ENCODE measurements around the gene MTMR11. TPM values are rescaled to one million over a fixed set of nuclear protein-coding genes. Genes with fewer than 3 reads are reported as not detected.
"Not testable (repeated sequence)": the region's sequence is repeated elsewhere in the genome, so short reads cannot be mapped to it uniquely, and the experiment has no call there.

The MTMR11 gene
- total RNA-seq, 1 donor from 2014 or later = 14.6 TPM

GRCh38 chr1:149899460-149900284, 37.0 kb downstream of the MTMR11 start, which contains the start of gene BOLA1:
Gene BOLA1, plus strand, starts transcription at chr1:149899568. Its CDS starts 492 bp downstream, at chr1:149900060.
- peak; percentile 93 for DNase-seq (ENCODE audit: low spot score)

- DNase-seq (ENCODE audit: low spot score) = no peak
These were observed 40.1 kb downstream of the MTMR11 start for GRCh38 chr1:149896575-149896974.

- peak; percentile 42 for DNase-seq (ENCODE audit: low spot score)
These were observed 47.7 kb downstream of the MTMR11 start for GRCh38 chr1:149888999-149889289.

- DNase-seq (ENCODE audit: low spot score) = peak; percentile 90
These were observed 48.3 kb downstream of the MTMR11 start for GRCh38 chr1:149888247-149888998.

- peak; percentile 91 for DNase-seq (ENCODE audit: low spot score)
These were observed 49.0 kb downstream of the MTMR11 start for GRCh38 chr1:149887456-149888246.

- not testable (repeated sequence) for DNase-seq (ENCODE audit: low spot score)
These were observed 49.6 kb downstream of the MTMR11 start for GRCh38 chr1:149887196-149887455.

- peak; percentile 95 for DNase-seq (ENCODE audit: low spot score)
These were observed 50.1 kb downstream of the MTMR11 start for GRCh38 chr1:149886396-149887195.

- DNase-seq (ENCODE audit: low spot score) = not testable (repeated sequence)
These were observed 50.6 kb downstream of the MTMR11 start for GRCh38 chr1:149886121-149886395.

GRCh38 chr1:149885339-149886120, 51.1 kb downstream of the MTMR11 start:
- DNase-seq (ENCODE audit: low spot score) = peak; percentile 89

- no peak for DNase-seq (ENCODE audit: low spot score)
These were observed 52.0 kb downstream of the MTMR11 start for GRCh38 chr1:149884433-149885338.

GRCh38 chr1:149883598-149884247, 53.0 kb downstream of the MTMR11 start:
- DNase-seq (ENCODE audit: low spot score) = no peak

- no peak for DNase-seq (ENCODE audit: low spot score)
These were observed 54.8 kb downstream of the MTMR11 start for GRCh38 chr1:149881876-149882275.

- no peak for DNase-seq (ENCODE audit: low spot score)
These were observed 57.1 kb downstream of the MTMR11 start for GRCh38 chr1:149879556-149879955.

Other genes starting within 250 kb of the MTMR11 start
- 2.9 TPM for gene FCGR1A, start 154.2 kb downstream of the MTMR11 start, total RNA-seq
- 16.4 TPM for gene BOLA1, start 37.3 kb downstream of the MTMR11 start, total RNA-seq
- gene SV2A, start 19.0 kb downstream of the MTMR11 start, total RNA-seq = 5.5 TPM
- gene SF3B4, start 9.1 kb downstream of the MTMR11 start, total RNA-seq = 54.2 TPM
- 34.3 TPM for gene OTUD7B, start 73.8 kb upstream of the MTMR11 start, total RNA-seq
- gene VPS45, start 130.9 kb upstream of the MTMR11 start, total RNA-seq = 56.4 TPM
- gene PLEKHO1, start 213.0 kb upstream of the MTMR11 start, total RNA-seq = 28.9 TPM

Measured in ureter (tissue), 1 donor.